Endothelial cell of umbilical vein (primary cell): ENCODE measurements around the gene TOP2A. TPM values are rescaled to one million over a fixed set of nuclear protein-coding genes. Genes with fewer than 3 reads are reported as not detected.

ENCODE experiments used
- BruUV-seq: library from RNA; stranded (reverse); fragments of 400-500 nt; replicated peaks from 2 replicates; lab custom pipeline; 2021; lab: Mats Ljungman, UMichigan
- CTCF ChIA-PET: fragments of 300-600, 350-600 bp; sonication (Branson Sonifier 250); formaldehyde crosslinking; loops from one replicate; lab custom pipeline; 2021; ENCODE audit warnings: antibody characterized with exemption, inconsistent platforms; lab: Charles Lee
- POLR2A ChIA-PET: fragments of 300-600, 350-600 bp; sonication (Branson Sonifier 250); formaldehyde crosslinking; loops from one replicate; lab custom pipeline; 2021; ENCODE audit warnings: antibody characterized with exemption, inconsistent platforms; lab: Charles Lee
- DNase-seq: peaks from one replicate; pipeline ENCODE4 v3.0.0-alpha.2; 2011; ENCODE audit warnings: low read depth, low spot score
- FAIRE-seq: peaks from 2 replicates; lab custom pipeline; 2011; peaks lifted over from hg19 to GRCh38; lab: Jason Lieb, UNC
- H2AFZ ChIP-seq: 2 replicates; pipeline ENCODE4 v1.6.0; 2012; ENCODE audit warnings: low read depth, low read length, control low read depth, inconsistent platforms
- H3K27ac ChIP-seq: 2 replicates; pipeline ENCODE4 v1.5.1; 2011; ENCODE audit warnings: low read depth, mild to moderate bottlenecking, control low read depth, low read length, moderate library complexity; ENCODE audit not compliant: insufficient read depth
- H3K27me3 ChIP-seq, 2 experiments: 2 replicates each; pipeline versions ENCODE4 v1.6.0 to v1.6.1; 2011; ENCODE audit warnings: low read length in 2 of 2, mixed read lengths in 1 of 2; ENCODE audit not compliant: control insufficient read depth in 2 of 2, insufficient read depth in 2 of 2
- H3K36me3 ChIP-seq, 2 experiments: 2 replicates in 1 of 2; 3 replicates in 1 of 2; pipeline ENCODE4 v1.5.1; 2011; ENCODE audit warnings: low read length in 2 of 2, mild to moderate bottlenecking in 1 of 2, moderate library complexity in 1 of 2; ENCODE audit not compliant: control insufficient read depth in 2 of 2, insufficient read depth in 2 of 2; ENCODE audit errors: extremely low read depth in 1 of 2
- H3K4me1 ChIP-seq: 3 replicates; pipeline ENCODE4 v1.5.1; 2011; ENCODE audit warnings: mild to moderate bottlenecking, low read length; ENCODE audit not compliant: control insufficient read depth, insufficient read depth; ENCODE audit errors: extremely low read depth
- H3K4me2 ChIP-seq: 2 replicates; pipeline ENCODE4 v1.6.1; 2011; ENCODE audit warnings: low read length, control low read depth, mixed read lengths; ENCODE audit not compliant: insufficient read depth
- H3K4me3 ChIP-seq, 3 experiments: fragments of 200-600 bp in 1 of 3; sonication (generic), shearing (Covaris generic) in 1 of 3; replicated peaks in 1 of 3; 2 replicates each; pipeline ENCODE4 v1.5.1; 2011 to 2016; ENCODE audit warnings: control low read depth in 3 of 3, low read length in 3 of 3, mild to moderate bottlenecking in 2 of 3, inconsistent platforms in 1 of 3, low read depth in 1 of 3, moderate library complexity in 1 of 3; ENCODE audit not compliant: insufficient read depth in 1 of 3
- H3K79me2 ChIP-seq: 2 replicates; pipeline ENCODE4 v1.6.0; 2012; ENCODE audit warnings: low read length, inconsistent platforms; ENCODE audit not compliant: control insufficient read depth, insufficient read depth
- H3K9ac ChIP-seq: replicated peaks from 2 replicates; pipeline ENCODE3; 2011; ENCODE audit warnings: low read length, control low read depth; ENCODE audit not compliant: insufficient read depth; ENCODE audit errors: extremely low read depth
- H3K9me1 ChIP-seq: replicated peaks from 3 replicates; pipeline ENCODE4 v1.6.0; 2011; ENCODE audit warnings: mild to moderate bottlenecking, low read length; ENCODE audit not compliant: control insufficient read depth, insufficient read depth; ENCODE audit errors: extremely low read depth
- H3K9me3 ChIP-seq: replicated peaks from 2 replicates; pipeline ENCODE4 v1.5.1; 2012; ENCODE audit warnings: low read length, inconsistent platforms; ENCODE audit not compliant: control insufficient read depth, insufficient read depth
- H4K20me1 ChIP-seq: replicated peaks from 2 replicates; pipeline ENCODE3; 2011; ENCODE audit warnings: mild to moderate bottlenecking, low read length; ENCODE audit not compliant: control insufficient read depth, insufficient read depth; ENCODE audit errors: extremely low read depth
- EZH2 ChIP-seq: IDR thresholded peaks from 2 replicates; pipeline ENCODE4 v1.6.1; 2012; ENCODE audit warnings: borderline replicate concordance, low read depth, mild to moderate bottlenecking, moderate library complexity, low read length, inconsistent platforms; ENCODE audit not compliant: severe bottlenecking
- FOS ChIP-seq: IDR thresholded peaks from 2 replicates; pipeline ENCODE4 v1.6.1; 2011; ENCODE audit warnings: mild to moderate bottlenecking, low read length, moderate library complexity, borderline replicate concordance; ENCODE audit not compliant: insufficient read depth
- GATA2 ChIP-seq: IDR thresholded peaks from 2 replicates; pipeline ENCODE4 v1.7.0; 2011; ENCODE audit warnings: low read depth, mild to moderate bottlenecking, moderate library complexity, mixed read lengths, low read length; ENCODE audit not compliant: insufficient read length, insufficient read depth
- JUN ChIP-seq: IDR thresholded peaks from 2 replicates; pipeline ENCODE4 v1.6.1; 2011; ENCODE audit warnings: borderline replicate concordance, low read depth; ENCODE audit not compliant: insufficient read length, insufficient read depth
- MAX ChIP-seq: IDR thresholded peaks from 2 replicates; pipeline ENCODE4 v1.6.1; 2011; ENCODE audit not compliant: insufficient read depth, insufficient read length
- MYC ChIP-seq: IDR thresholded peaks from one replicate; pipeline ENCODE4 v1.6.1; 2011; ENCODE audit warnings: mild to moderate bottlenecking, low read depth, low read length
- POLR2A ChIP-seq: IDR thresholded peaks from 2 replicates; pipeline ENCODE4 v1.6.1; 2012; ENCODE audit warnings: low read depth, mild to moderate bottlenecking, control low read depth, low read length
- POLR2AphosphoS5 ChIP-seq: IDR thresholded peaks from 2 replicates; pipeline ENCODE4 v1.6.1; 2012; ENCODE audit warnings: low read depth, mild to moderate bottlenecking, control low read depth, low read length, moderate library complexity; ENCODE audit not compliant: insufficient read depth
- dilution Hi-C: fragments of 300-500 bp; cut with MboI; formaldehyde crosslinking; loops from one replicate; pipeline ENCODE4 v1.15.0; 2019; ENCODE audit warnings: low sequenced_read_pairs; ENCODE audit not compliant: extremely low pct_ligation_motif_present
- intact Hi-C: fragments of 100-400 bp; cut with micrococcal nuclease; formaldehyde crosslinking; loops from one replicate; pipeline ENCODE4 v1.10.0; 2022
- polyA plus RNA-seq, 4 experiments: library from polyadenylated mRNA; depleted of rRNA in 3 of 4; stranded (reverse) in 3 of 4; unstranded in 1 of 4; fragments of >200 nt; gene quantifications; 2 replicates each; pipeline versions ENCODE4 v1.2.1 to v1.2.3, GENCODE V29; 2011 to 2012; ENCODE audit warnings: missing spikeins in 1 of 4
- total RNA-seq: library from RNA; stranded (reverse); gene quantifications from 2 replicates; pipeline ENCODE4 v1.2.3, GENCODE V29; 2021
- TF ChIP-seq, protein P1 (sequence below), 2 donors: IDR thresholded peaks; 1 replicate in 1 of 2; 2 replicates in 1 of 2; pipeline ENCODE4 v1.5.1; 2011; ENCODE audit warnings: low read length in 2 of 2, mild to moderate bottlenecking in 2 of 2, moderate library complexity in 2 of 2, control low read depth in 1 of 2, inconsistent platforms in 1 of 2, low read depth in 1 of 2; ENCODE audit not compliant: insufficient read depth in 1 of 2; ENCODE audit errors: extremely low read depth in 1 of 2

The TOP2A gene
- total and polyA plus RNA-seq, 2 donors (not counting 3 experiments of a cell fraction or from before 2014, with no cell fraction given): 31.3 to 160 TPM

DNA sequence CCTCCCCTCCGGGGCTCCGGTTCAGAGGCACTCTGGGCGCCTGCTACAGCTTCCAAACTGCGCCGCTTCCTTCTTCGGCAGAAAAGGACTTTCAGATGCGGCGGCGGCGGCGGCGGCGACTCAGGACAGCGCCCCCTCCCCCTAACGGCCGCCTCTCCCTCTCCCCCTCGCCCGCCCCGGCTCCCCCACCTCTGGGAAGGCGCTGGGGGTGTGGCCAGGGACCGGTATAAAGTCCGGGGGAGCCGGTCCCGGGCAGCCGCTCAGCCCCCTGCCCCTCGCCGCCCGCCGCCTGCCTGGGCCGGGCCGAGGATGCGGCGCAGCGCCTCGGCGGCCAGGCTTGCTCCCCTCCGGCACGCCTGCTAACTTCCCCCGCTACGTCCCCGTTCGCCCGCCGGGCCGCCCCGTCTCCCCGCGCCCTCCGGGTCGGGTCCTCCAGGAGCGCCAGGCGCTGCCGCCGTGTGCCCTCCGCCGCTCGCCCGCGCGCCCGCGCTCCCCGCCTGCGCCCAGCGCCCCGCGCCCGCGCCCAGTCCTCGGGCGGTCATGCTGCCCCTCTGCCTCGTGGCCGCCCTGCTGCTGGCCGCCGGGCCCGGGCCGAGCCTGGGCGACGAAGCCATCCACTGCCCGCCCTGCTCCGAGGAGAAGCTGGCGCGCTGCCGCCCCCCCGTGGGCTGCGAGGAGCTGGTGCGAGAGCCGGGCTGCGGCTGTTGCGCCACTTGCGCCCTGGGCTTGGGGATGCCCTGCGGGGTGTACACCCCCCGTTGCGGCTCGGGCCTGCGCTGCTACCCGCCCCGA is 25.7 kb upstream of the TOP2A start, which contains the start of gene IGFBP4:
Gene IGFBP4, plus strand, starts transcription at position 255 of the 792 bp plus-strand sequence. Its CDS starts 286 bp downstream, at position 541.
- H3K9me1 ChIP-seq: no peaks in the 10 kb centered on the region
- H3K9ac ChIP-seq: peak within 1 kb of the TSS; percentile 74
- CTCF ChIA-PET: interaction anchor here (0.6 to 8.1 kb wide), 18 partner anchors 8 to 1222 kb away, joined by 3 to 143 read pairs (median 6); partner anchors contain the start of genes GJD3 and TOP2A
- POLR2A ChIA-PET: interaction anchor here (0.6 to 1.8 kb wide), 4 partner anchors 26 to 1372 kb away, joined by 3 to 9 read pairs (median 5); partner anchors contain the start of gene TOP2A
- H2AFZ ChIP-seq: peak within 1 kb of the TSS; percentile 80
- intact Hi-C loops: loop anchor here (1.0 kb wide), 4 partner anchors 26 to 90 kb away; partner anchors contain the start of gene TOP2A
- DNase-seq: peak; percentile 69
- H3K9me3 ChIP-seq: no peaks in the 10 kb centered on the region
- peak within 1 kb of the TSS; percentile 51 to 92 (median 58) for H3K4me3 ChIP-seq
- H3K27ac ChIP-seq: peak within 1 kb of the TSS; percentile 77
- FAIRE-seq: peak; percentile 21
- peaks cover 0 to 4% of the 10 kb centered on the region in 2 experiments for H3K36me3 ChIP-seq
- H3K4me1 ChIP-seq: peaks cover 36% of the 10 kb centered on the region
- no peaks in the 10 kb centered on the region for H4K20me1 ChIP-seq
- dilution Hi-C loops: no loop called here
- no peaks in the 10 kb centered on the region for H3K27me3 ChIP-seq
- H3K4me2 ChIP-seq: peak within 1 kb of the TSS; percentile 92
- no peak for TF ChIP-seq MYC
- TF ChIP-seq GATA2: no peak
- no peak for TF ChIP-seq FOS
- TF ChIP-seq, protein P1, sequence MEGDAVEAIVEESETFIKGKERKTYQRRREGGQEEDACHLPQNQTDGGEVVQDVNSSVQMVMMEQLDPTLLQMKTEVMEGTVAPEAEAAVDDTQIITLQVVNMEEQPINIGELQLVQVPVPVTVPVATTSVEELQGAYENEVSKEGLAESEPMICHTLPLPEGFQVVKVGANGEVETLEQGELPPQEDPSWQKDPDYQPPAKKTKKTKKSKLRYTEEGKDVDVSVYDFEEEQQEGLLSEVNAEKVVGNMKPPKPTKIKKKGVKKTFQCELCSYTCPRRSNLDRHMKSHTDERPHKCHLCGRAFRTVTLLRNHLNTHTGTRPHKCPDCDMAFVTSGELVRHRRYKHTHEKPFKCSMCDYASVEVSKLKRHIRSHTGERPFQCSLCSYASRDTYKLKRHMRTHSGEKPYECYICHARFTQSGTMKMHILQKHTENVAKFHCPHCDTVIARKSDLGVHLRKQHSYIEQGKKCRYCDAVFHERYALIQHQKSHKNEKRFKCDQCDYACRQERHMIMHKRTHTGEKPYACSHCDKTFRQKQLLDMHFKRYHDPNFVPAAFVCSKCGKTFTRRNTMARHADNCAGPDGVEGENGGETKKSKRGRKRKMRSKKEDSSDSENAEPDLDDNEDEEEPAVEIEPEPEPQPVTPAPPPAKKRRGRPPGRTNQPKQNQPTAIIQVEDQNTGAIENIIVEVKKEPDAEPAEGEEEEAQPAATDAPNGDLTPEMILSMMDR (IDR thresholded peaks at IDR 0.05; ENCODE audit: extremely low read depth in 1 of 2, insufficient read depth in 1 of 2, low read depth in 1 of 2, low read length in 2 of 2): peak; percentile 45 to 76
- no peak for TF ChIP-seq JUN
- TF ChIP-seq POLR2A: peak; percentile 80
- TF ChIP-seq MAX: no peak
- TF ChIP-seq POLR2AphosphoS5: peak; percentile 91
- TF ChIP-seq EZH2: no peak
- peaks cover 46% of the 10 kb centered on the region for H3K79me2 ChIP-seq
- TSS peak; percentile 56 for BruUV-seq
